GM18861 (cell line): ENCODE results near the gene CA10.

Source experiments
- ATAC-seq: cut with Tn5 transposase; IDR thresholded peaks from one replicate; pipeline ENCODE4 v1.9.1; 2021; ENCODE audit not compliant: unreplicated experiment

The CA10 gene

GRCh38 chr17:51661403-51661802 lies 497.1 kb downstream of the CA10 start:
- ATAC-seq: no peak

GRCh38 chr17:51660266-51660665 lies 498.2 kb downstream of the CA10 start:
- no peak for ATAC-seq

- no peak for ATAC-seq
Observed at GRCh38 chr17:51657224-51657623, 501.3 kb downstream of the CA10 start.

GRCh38 chr17:51653878-51654277 lies 504.6 kb downstream of the CA10 start:
- no peak for ATAC-seq

GRCh38 chr17:51652529-51652928 lies 506.0 kb downstream of the CA10 start:
- ATAC-seq: no peak

GRCh38 chr17:51651513-51652298 lies 506.8 kb downstream of the CA10 start:
- ATAC-seq: no peak

GRCh38 chr17:51650772-51651171 lies 507.7 kb downstream of the CA10 start:
- ATAC-seq: no peak

- no peak for ATAC-seq
Observed at GRCh38 chr17:51650202-51650601, 508.3 kb downstream of the CA10 start.

- ATAC-seq: no peak
Observed at GRCh38 chr17:51647826-51648225, 510.7 kb downstream of the CA10 start.

GRCh38 chr17:51647067-51647466 lies 511.4 kb downstream of the CA10 start:
- no peak for ATAC-seq

GRCh38 chr17:51646539-51646938 lies 512.0 kb downstream of the CA10 start:
- no peak for ATAC-seq

GRCh38 chr17:51645056-51645455 lies 513.5 kb downstream of the CA10 start:
- ATAC-seq: no peak

GRCh38 chr17:51643702-51644490 lies 514.6 kb downstream of the CA10 start:
- no peak for ATAC-seq

GRCh38 chr17:51642029-51642428 lies 516.5 kb downstream of the CA10 start:
- no peak for ATAC-seq

GRCh38 chr17:51640108-51640622 lies 518.3 kb downstream of the CA10 start:
- ATAC-seq: no peak

- no peak for ATAC-seq
Observed at GRCh38 chr17:51638971-51639370, 519.5 kb downstream of the CA10 start.

GRCh38 chr17:51636291-51636690 lies 522.2 kb downstream of the CA10 start:
- no peak for ATAC-seq

- no peak for ATAC-seq
Observed at GRCh38 chr17:51630101-51630671, 528.3 kb downstream of the CA10 start.

- ATAC-seq: no peak
Observed at GRCh38 chr17:51629232-51629631, 529.3 kb downstream of the CA10 start.

GRCh38 chr17:51627779-51628178 lies 530.7 kb downstream of the CA10 start:
- ATAC-seq: no peak

- ATAC-seq: no peak
Observed at GRCh38 chr17:51618476-51618875, 540.0 kb downstream of the CA10 start.

GRCh38 chr17:51617986-51618385 lies 540.5 kb downstream of the CA10 start:
- no peak for ATAC-seq
